ENCODE data around the gene HDAC4. TPM values are rescaled to one million over a fixed set of nuclear protein-coding genes. Genes with fewer than 3 reads are reported as not detected.

HDAC4 gene
- polyA plus RNA-seq, 1 donor (not counting 4 experiments of a cell fraction or from before 2014, with no cell fraction given) = 2.9 TPM

DNA sequence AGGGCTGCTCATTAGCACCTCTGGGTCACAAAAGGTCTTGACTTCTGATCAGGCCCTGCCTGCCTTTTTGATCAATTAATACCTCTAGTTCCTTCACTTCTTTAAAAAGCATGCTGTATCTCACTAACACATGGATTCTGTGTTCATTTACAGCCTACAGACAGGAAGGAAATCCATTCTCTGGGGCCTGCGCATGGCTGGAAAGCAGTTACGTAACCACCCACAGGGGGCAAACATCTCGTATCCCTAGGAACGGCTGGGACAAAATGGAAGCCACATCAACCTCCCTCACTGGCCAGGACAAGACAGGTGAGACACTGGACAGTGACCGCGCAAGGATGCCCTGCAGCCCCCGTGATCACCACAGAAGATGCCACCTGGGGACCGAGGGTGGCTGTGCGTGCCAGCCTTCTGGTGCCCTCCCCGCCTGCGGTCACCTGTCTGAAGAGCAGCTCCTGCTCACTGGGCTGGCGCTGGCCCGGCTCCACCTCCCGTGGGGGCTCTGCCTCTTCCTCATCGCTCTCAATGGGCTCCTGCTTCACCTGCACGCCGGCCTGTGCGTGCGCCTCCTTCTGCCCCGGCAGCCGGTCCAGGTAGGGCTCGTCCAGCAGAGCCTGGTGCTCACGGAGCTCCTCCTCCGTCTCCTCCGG lies 286.1 kb downstream of the HDAC4 start:
- Histone ChIP-seq H4K20me1 (ENCODE audit: control insufficient read depth, extremely low read depth, insufficient read depth, low read length) (no peaks in the 10 kb centered on the region), H3K4me1 (ENCODE audit: control insufficient read depth, extremely low read depth, insufficient read depth, low read length) (peaks cover 17% of the 10 kb centered on the region), H3K4me3 (ENCODE audit: control insufficient read depth in 2 of 3, extremely low read depth in 1 of 3, insufficient read depth in 2 of 3, low read depth in 1 of 3, low read length in 3 of 3) (no peak overlapping the region), H3K79me2 (ENCODE audit: control insufficient read depth, insufficient read depth, low read length) (no peaks in the 10 kb centered on the region), H3K9me3 (ENCODE audit: control insufficient read depth, low read depth, low read length) (no peaks in the 10 kb centered on the region), H3K9me1 (ENCODE audit: control insufficient read depth, extremely low read depth, insufficient read depth, low read length) (no peaks in the 10 kb centered on the region), H3K27me3 (ENCODE audit: control insufficient read depth, extremely low read depth, insufficient read depth, low read length) (no peaks in the 10 kb centered on the region), H3K9ac (ENCODE audit: control insufficient read depth, extremely low read depth, insufficient read depth, low read length) (no peak overlapping the region), H2AFZ (ENCODE audit: control insufficient read depth, low read length) (no peak overlapping the region), H3K27ac (ENCODE audit: control insufficient read depth, insufficient read depth, low read length) (no peak overlapping the region), H3K36me3 (ENCODE audit: control insufficient read depth in 2 of 2, extremely low read depth in 1 of 2, insufficient read depth in 2 of 2, low read length in 2 of 2) (no peaks in the 10 kb centered on the region), H3K4me2 (ENCODE audit: control insufficient read depth, extremely low read depth, insufficient read depth, low read depth, low read length) (no peak overlapping the region)
- TF ChIP-seq, protein P1, sequence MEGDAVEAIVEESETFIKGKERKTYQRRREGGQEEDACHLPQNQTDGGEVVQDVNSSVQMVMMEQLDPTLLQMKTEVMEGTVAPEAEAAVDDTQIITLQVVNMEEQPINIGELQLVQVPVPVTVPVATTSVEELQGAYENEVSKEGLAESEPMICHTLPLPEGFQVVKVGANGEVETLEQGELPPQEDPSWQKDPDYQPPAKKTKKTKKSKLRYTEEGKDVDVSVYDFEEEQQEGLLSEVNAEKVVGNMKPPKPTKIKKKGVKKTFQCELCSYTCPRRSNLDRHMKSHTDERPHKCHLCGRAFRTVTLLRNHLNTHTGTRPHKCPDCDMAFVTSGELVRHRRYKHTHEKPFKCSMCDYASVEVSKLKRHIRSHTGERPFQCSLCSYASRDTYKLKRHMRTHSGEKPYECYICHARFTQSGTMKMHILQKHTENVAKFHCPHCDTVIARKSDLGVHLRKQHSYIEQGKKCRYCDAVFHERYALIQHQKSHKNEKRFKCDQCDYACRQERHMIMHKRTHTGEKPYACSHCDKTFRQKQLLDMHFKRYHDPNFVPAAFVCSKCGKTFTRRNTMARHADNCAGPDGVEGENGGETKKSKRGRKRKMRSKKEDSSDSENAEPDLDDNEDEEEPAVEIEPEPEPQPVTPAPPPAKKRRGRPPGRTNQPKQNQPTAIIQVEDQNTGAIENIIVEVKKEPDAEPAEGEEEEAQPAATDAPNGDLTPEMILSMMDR (optimal IDR thresholded peaks at IDR 0.05 in 1 of 3, IDR thresholded peaks at IDR 0.05 in 1 of 3, conservative IDR thresholded peaks at IDR 0.05 in 1 of 3; ENCODE audit: extremely low read depth in 1 of 3, insufficient read depth in 2 of 3, low read length in 3 of 3) = no peak
- no peak for TF ChIP-seq EZH2 (IDR thresholded peaks at IDR 0.05; ENCODE audit: low read length)
- dilution Hi-C loops (cut with MboI; ENCODE audit: extremely low pct_ligation_motif_present, low sequenced_read_pairs) = no loop called here
- DNase-seq (ENCODE audit: low read depth, low spot score) (no peak), FAIRE-seq (no peak)

DNA sequence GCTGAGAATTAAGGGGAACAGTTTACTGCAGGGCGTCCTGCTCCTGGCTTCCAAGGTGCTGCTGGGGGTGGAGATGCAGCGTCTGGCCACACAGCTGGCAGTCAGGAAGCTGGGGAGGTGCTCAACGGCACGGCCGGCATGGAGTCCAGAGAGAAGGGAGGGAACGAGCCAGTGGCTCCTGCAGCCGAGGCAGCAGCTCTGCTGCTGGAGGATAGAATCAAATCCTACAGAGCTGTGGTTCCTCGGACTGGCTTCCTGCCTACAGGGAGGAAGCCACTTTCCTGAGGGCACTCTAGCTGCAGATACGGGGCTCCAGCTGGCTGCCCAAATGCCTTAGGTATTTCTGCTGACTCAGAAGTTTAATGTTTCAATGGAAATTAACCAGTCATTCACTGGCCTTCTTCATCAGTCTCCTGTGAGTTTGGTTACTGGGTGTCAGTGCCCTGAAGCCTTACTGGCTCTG lies 286.7 kb downstream of the HDAC4 start:
- dilution Hi-C loops (cut with MboI; ENCODE audit: extremely low pct_ligation_motif_present, low sequenced_read_pairs) = no loop called here
- DNase-seq (ENCODE audit: low read depth, low spot score) = no peak
- H3K9me1 ChIP-seq (ENCODE audit: control insufficient read depth, extremely low read depth, insufficient read depth, low read length) = no peaks in the 10 kb centered on the region
- no peak overlapping the region for H3K27ac ChIP-seq (ENCODE audit: control insufficient read depth, insufficient read depth, low read length)
- no peak overlapping the region for H2AFZ ChIP-seq (ENCODE audit: control insufficient read depth, low read length)
- no peaks in the 10 kb centered on the region for H4K20me1 ChIP-seq (ENCODE audit: control insufficient read depth, extremely low read depth, insufficient read depth, low read length)
- FAIRE-seq = peak; percentile 55
- no peaks in the 10 kb centered on the region for H3K27me3 ChIP-seq (ENCODE audit: control insufficient read depth, extremely low read depth, insufficient read depth, low read length)
- H3K9me3 ChIP-seq (ENCODE audit: control insufficient read depth, low read depth, low read length) = no peaks in the 10 kb centered on the region
- no peaks in the 10 kb centered on the region for H3K36me3 ChIP-seq (ENCODE audit: control insufficient read depth in 2 of 2, extremely low read depth in 1 of 2, insufficient read depth in 2 of 2, low read length in 2 of 2)
- TF ChIP-seq, protein P1 (optimal IDR thresholded peaks at IDR 0.05 in 1 of 3, IDR thresholded peaks at IDR 0.05 in 1 of 3, conservative IDR thresholded peaks at IDR 0.05 in 1 of 3; ENCODE audit: extremely low read depth in 1 of 3, insufficient read depth in 2 of 3, low read length in 3 of 3) = no peak
- TF ChIP-seq EZH2 (IDR thresholded peaks at IDR 0.05; ENCODE audit: low read length) = no peak
- H3K4me3 ChIP-seq (ENCODE audit: control insufficient read depth in 2 of 3, extremely low read depth in 1 of 3, insufficient read depth in 2 of 3, low read depth in 1 of 3, low read length in 3 of 3) = no peak overlapping the region
- peaks cover 18% of the 10 kb centered on the region for H3K4me1 ChIP-seq (ENCODE audit: control insufficient read depth, extremely low read depth, insufficient read depth, low read length)
- no peak overlapping the region for H3K9ac ChIP-seq (ENCODE audit: control insufficient read depth, extremely low read depth, insufficient read depth, low read length)
- no peaks in the 10 kb centered on the region for H3K79me2 ChIP-seq (ENCODE audit: control insufficient read depth, insufficient read depth, low read length)
- no peak overlapping the region for H3K4me2 ChIP-seq (ENCODE audit: control insufficient read depth, extremely low read depth, insufficient read depth, low read depth, low read length)
